ENCODE measurements around the gene DNAJB2.

- TF ChIP-seq, protein P1, sequence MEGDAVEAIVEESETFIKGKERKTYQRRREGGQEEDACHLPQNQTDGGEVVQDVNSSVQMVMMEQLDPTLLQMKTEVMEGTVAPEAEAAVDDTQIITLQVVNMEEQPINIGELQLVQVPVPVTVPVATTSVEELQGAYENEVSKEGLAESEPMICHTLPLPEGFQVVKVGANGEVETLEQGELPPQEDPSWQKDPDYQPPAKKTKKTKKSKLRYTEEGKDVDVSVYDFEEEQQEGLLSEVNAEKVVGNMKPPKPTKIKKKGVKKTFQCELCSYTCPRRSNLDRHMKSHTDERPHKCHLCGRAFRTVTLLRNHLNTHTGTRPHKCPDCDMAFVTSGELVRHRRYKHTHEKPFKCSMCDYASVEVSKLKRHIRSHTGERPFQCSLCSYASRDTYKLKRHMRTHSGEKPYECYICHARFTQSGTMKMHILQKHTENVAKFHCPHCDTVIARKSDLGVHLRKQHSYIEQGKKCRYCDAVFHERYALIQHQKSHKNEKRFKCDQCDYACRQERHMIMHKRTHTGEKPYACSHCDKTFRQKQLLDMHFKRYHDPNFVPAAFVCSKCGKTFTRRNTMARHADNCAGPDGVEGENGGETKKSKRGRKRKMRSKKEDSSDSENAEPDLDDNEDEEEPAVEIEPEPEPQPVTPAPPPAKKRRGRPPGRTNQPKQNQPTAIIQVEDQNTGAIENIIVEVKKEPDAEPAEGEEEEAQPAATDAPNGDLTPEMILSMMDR (IDR thresholded peaks at IDR 0.05): no peak
- no peak for TF ChIP-seq POLR2A (IDR thresholded peaks at IDR 0.05)
These were observed 1.5 kb downstream of the DNAJB2 start for GRCh38 chr2:219280651-219281050.
